K562 (cell line): ENCODE results near the gene ARPP21.

Experiments used
- POLR2AphosphoS5 ChIP-seq: IDR thresholded peaks from 2 replicates; pipeline ENCODE4 v1.6.1; 2011; ENCODE audit warnings: mild to moderate bottlenecking, low read depth, low read length, moderate library complexity; ENCODE audit not compliant: control insufficient read depth, insufficient read depth
- PURB ChIP-seq: sonication (generic); formaldehyde crosslinking; IDR thresholded peaks from 2 replicates; pipeline ENCODE4 v1.9.0; 2021; ENCODE audit warnings: low read depth, mild to moderate bottlenecking, missing genetic modification reagents
- TRIM24 ChIP-seq, 2 experiments: fragments of 450-650 bp; IDR thresholded peaks; 2 replicates each; pipeline ENCODE4 v1.6.1; 2016
- TF ChIP-seq, protein P1 (sequence below), 3 experiments: IDR thresholded peaks in 2 of 3; conservative IDR thresholded peaks in 1 of 3; 2 replicates each; pipeline ENCODE4 v1.5.1; 2011 to 2012; ENCODE audit warnings: low read length in 3 of 3, mild to moderate bottlenecking in 3 of 3, control low read depth in 2 of 3, improper control_type of control experiment in 1 of 3, inconsistent platforms in 1 of 3, low read depth in 1 of 3, mixed read lengths in 1 of 3, moderate library complexity in 1 of 3; ENCODE audit not compliant: insufficient read depth in 2 of 3
- TF ChIP-seq, protein P2 (sequence below): sonication (generic); formaldehyde crosslinking; IDR thresholded peaks from 2 replicates; pipeline ENCODE4 v1.8.1; 2023; ENCODE audit warnings: mild to moderate bottlenecking, missing genetic modification reagents

DNA sequence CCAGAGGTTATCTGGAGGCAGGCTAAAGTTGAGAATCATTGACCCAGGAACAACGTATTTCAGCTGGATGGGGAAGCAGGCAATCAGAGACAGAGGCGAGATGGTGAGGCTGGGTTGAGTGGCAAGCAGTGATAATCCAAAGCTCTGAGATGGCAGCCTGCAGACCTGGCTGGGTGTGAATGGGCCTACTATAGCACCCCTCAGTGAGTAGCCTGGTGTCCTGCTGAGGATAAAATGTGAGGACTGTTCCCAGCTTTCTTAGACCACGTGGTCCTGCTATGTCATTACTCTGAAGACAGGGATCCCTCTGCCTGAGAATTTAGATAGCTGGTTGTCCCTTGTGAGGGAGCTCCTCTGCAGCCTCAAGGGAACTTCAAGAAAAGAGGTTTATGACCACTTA is 141.5 kb downstream of the ARPP21 start:
- TF ChIP-seq POLR2AphosphoS5 = no peak
- TF ChIP-seq, protein P1, sequence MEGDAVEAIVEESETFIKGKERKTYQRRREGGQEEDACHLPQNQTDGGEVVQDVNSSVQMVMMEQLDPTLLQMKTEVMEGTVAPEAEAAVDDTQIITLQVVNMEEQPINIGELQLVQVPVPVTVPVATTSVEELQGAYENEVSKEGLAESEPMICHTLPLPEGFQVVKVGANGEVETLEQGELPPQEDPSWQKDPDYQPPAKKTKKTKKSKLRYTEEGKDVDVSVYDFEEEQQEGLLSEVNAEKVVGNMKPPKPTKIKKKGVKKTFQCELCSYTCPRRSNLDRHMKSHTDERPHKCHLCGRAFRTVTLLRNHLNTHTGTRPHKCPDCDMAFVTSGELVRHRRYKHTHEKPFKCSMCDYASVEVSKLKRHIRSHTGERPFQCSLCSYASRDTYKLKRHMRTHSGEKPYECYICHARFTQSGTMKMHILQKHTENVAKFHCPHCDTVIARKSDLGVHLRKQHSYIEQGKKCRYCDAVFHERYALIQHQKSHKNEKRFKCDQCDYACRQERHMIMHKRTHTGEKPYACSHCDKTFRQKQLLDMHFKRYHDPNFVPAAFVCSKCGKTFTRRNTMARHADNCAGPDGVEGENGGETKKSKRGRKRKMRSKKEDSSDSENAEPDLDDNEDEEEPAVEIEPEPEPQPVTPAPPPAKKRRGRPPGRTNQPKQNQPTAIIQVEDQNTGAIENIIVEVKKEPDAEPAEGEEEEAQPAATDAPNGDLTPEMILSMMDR (IDR thresholded peaks at IDR 0.05 in 2 of 3, conservative IDR thresholded peaks at IDR 0.05 in 1 of 3; ENCODE audit: insufficient read depth in 2 of 3, low read depth in 1 of 3, low read length in 3 of 3) = no peak
- TF ChIP-seq PURB (CRISPR knock-in tag) = no peak
- TF ChIP-seq, protein P2, sequence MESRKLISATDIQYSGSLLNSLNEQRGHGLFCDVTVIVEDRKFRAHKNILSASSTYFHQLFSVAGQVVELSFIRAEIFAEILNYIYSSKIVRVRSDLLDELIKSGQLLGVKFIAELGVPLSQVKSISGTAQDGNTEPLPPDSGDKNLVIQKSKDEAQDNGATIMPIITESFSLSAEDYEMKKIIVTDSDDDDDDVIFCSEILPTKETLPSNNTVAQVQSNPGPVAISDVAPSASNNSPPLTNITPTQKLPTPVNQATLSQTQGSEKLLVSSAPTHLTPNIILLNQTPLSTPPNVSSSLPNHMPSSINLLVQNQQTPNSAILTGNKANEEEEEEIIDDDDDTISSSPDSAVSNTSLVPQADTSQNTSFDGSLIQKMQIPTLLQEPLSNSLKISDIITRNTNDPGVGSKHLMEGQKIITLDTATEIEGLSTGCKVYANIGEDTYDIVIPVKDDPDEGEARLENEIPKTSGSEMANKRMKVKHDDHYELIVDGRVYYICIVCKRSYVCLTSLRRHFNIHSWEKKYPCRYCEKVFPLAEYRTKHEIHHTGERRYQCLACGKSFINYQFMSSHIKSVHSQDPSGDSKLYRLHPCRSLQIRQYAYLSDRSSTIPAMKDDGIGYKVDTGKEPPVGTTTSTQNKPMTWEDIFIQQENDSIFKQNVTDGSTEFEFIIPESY = no peak
- no peak for TF ChIP-seq TRIM24 (IDR thresholded peaks at IDR 0.05)
